Adrenal gland (tissue), 12 donors: ENCODE data around the gene CFAP298. TPM values are rescaled to one million over a fixed set of nuclear protein-coding genes. Genes with fewer than 3 reads are reported as not detected.

ENCODE experiments used
- DNase-seq, 7 donors: peaks; one replicate each; pipeline ENCODE4 v3.0.0-alpha.2; 2019 to 2020
- H3K27ac ChIP-seq, 5 donors: fragments of 200-600 bp; sonication (generic) in 4 of 5; 1 replicate in 3 of 5; 2 replicates in 2 of 5; pipeline versions ENCODE4 v1.5.1 to v1.8.0; 2016 to 2020; ENCODE audit warnings: mild to moderate bottlenecking in 1 of 5
- H3K27me3 ChIP-seq: fragments of 200-600 bp; 2 replicates; pipeline ENCODE4 v1.8.0; 2021
- H3K36me3 ChIP-seq, 2 donors: fragments of 200-600 bp; replicated peaks in 1 of 2; 1 replicate in 1 of 2; 2 replicates in 1 of 2; pipeline versions ENCODE4 v1.5.1 to v1.8.0; 2018 to 2022
- H3K4me1 ChIP-seq, 2 donors: fragments of 200-600 bp; replicated peaks in 1 of 2; 1 replicate in 1 of 2; 2 replicates in 1 of 2; pipeline versions ENCODE4 v1.5.1 to v1.8.0; 2018 to 2021
- H3K4me3 ChIP-seq, 4 donors: fragments of 200-600 bp; sonication (generic) in 3 of 4; one replicate each; pipeline ENCODE4 v1.5.1; 2016 to 2018
- H3K9me3 ChIP-seq, 3 donors: fragments of 200-600 bp; sonication (generic) in 1 of 3; replicated peaks in 1 of 3; 1 replicate in 2 of 3; 2 replicates in 1 of 3; pipeline versions ENCODE4 v1.5.1 to v1.8.0; 2016 to 2021
- CTCF ChIP-seq, 6 experiments: fragments of 450-650 bp in 4 of 6; fragments of 200-600 bp in 2 of 6; sonication (generic) in 1 of 6; IDR thresholded peaks; 1 replicate in 5 of 6; 2 replicates in 1 of 6; pipeline versions ENCODE4 v1.5.1 to v1.8.0; 2016 to 2021; ENCODE audit warnings: antibody characterized with exemption in 6 of 6, mild to moderate bottlenecking in 2 of 6, moderate library complexity in 1 of 6
- POLR2A ChIP-seq, 2 donors: fragments of 450-650 bp; IDR thresholded peaks; one replicate each; pipeline ENCODE4 v1.6.1; 2017; ENCODE audit warnings: antibody characterized with exemption in 2 of 2, mild to moderate bottlenecking in 2 of 2, moderate library complexity in 1 of 2
- WGBS, 4 donors: extraction: QIAGEN DNeasy Blood & Tissue Kit in 2 of 4; methylation state at CpG; one replicate each; pipeline versions ENCODE4 v1.1.5 to v1.1.7; 2013 to 2017; 5-methylcytosine and 5-hydroxymethylcytosine counted together
- intact Hi-C, 2 donors: fragments of 100-400 bp; cut with DNase I; formaldehyde crosslinking; loops; one replicate each; pipeline versions ENCODE4 v1.14.1 to v1.15.0; 2022 to 2023
- polyA plus RNA-seq, 3 donors: library from polyadenylated mRNA; stranded (reverse); fragments of 200-250 nt in 2 of 3; fragments of 350-450 nt in 1 of 3; fragmentation: Illumina TruSeq in 1 of 3; extraction: RNeasy Lipid Tissue Mini Kit (QIAGEN cat#74804) in 1 of 3; gene quantifications; one replicate each; pipeline ENCODE4 v1.2.3, GENCODE V29; 2013 to 2014
- total RNA-seq, 9 donors: library from RNA; depleted of rRNA in 4 of 9; stranded (reverse); fragments of >200 nt in 4 of 9; fragments of 120-200 nt in 1 of 9; fragmentation: NEBNext Ultra II Directional in 1 of 9; extraction: Animal tissue kit (Norgen Biotek cat#: 25700) in 1 of 9; gene quantifications; one replicate each; pipeline versions ENCODE4 v1.1.0 to v1.2.4, GENCODE V29; 2013 to 2023
- donor health status: healthy with polysubstance abuse.
- donor health status: Bipolar disorder and iron deficiency.
- donor health status: DM: yes; HTN: yes; CAD: no.
- donor health status: DM: no; HTN: no; CAD: no.
- donor health status: DM: no; HTN: no; CAD: no.
- donor health status: DM: yes; HTN: yes; CAD: no.

The CFAP298 gene
- total and polyA plus RNA-seq, 12 donors, result 20.3 to 101 (median 36.8) TPM

GRCh38 chr21:32603131-32603530, 9.0 kb downstream of the CFAP298 start:
- Histone ChIP-seq H3K4me1 (no peaks in the 10 kb centered on the region), H3K27ac (no peak overlapping the region), H3K4me3 (no peak overlapping the region), H3K36me3 (peaks cover 0 to 74% of the 10 kb centered on the region in 2 donors), H3K27me3 (no peaks in the 10 kb centered on the region), H3K9me3 (no peaks in the 10 kb centered on the region)
- no peak for TF ChIP-seq POLR2A (IDR thresholded peaks at IDR 0.05)
- no peak for TF ChIP-seq CTCF (IDR thresholded peaks at IDR 0.05)
- WGBS, 4 donors, result 80 to 86% (median 83%) methylated on average over 8 of the region's 8 CpGs
- intact Hi-C loops, result loop anchor here in 1 of 2 donors (5.0 kb wide), 1 partner anchor 206 kb away; no protein-coding TSS in a partner anchor
- no peak for DNase-seq

GRCh38 chr21:32602099-32602498, 10.1 kb downstream of the CFAP298 start:
- Histone ChIP-seq H3K27me3 (no peaks in the 10 kb centered on the region), H3K9me3 (no peaks in the 10 kb centered on the region), H3K36me3 (peaks cover 0 to 69% of the 10 kb centered on the region in 2 donors), H3K4me3 (no peak overlapping the region), H3K27ac (no peak overlapping the region), H3K4me1 (no peaks in the 10 kb centered on the region)
- 92 to 98% (median 93%) methylated on average over 5 to 6 of the region's 6 CpGs for WGBS, 4 donors
- intact Hi-C loops, result loop anchor here in 1 of 2 donors (5.0 kb wide), 1 partner anchor 205 kb away; no protein-coding TSS in a partner anchor
- no peak for DNase-seq
- TF ChIP-seq POLR2A (IDR thresholded peaks at IDR 0.05) (no peak), CTCF (IDR thresholded peaks at IDR 0.05) (no peak)

- H3K4me3 ChIP-seq, result no peak overlapping the region
- H3K36me3 ChIP-seq, result peaks cover 0 to 43% of the 10 kb centered on the region in 2 donors
- intact Hi-C loops, result loop anchor here in 1 of 2 donors (10.0 kb wide), 1 partner anchor 195 kb away; no protein-coding TSS in a partner anchor
- no peak overlapping the region for H3K27ac ChIP-seq
- H3K4me1 ChIP-seq, result no peaks in the 10 kb centered on the region
- TF ChIP-seq CTCF (IDR thresholded peaks at IDR 0.05) (no peak), POLR2A (IDR thresholded peaks at IDR 0.05) (no peak)
- H3K27me3 ChIP-seq, result no peaks in the 10 kb centered on the region
- H3K9me3 ChIP-seq, result no peaks in the 10 kb centered on the region
- 59 to 74% (median 70%) methylated on average over 4 to 8 of the region's 8 CpGs for WGBS, 4 donors
- peak in 5 of 7 donors; percentile 24 to 58 (median 41) for DNase-seq
Observed at GRCh38 chr21:32599526-32599925, 12.7 kb downstream of the CFAP298 start.

GRCh38 chr21:32599091-32599490, 13.1 kb downstream of the CFAP298 start:
- no peak for DNase-seq
- no peaks in the 10 kb centered on the region for H3K4me1 ChIP-seq
- TF ChIP-seq POLR2A (IDR thresholded peaks at IDR 0.05) (no peak), CTCF (IDR thresholded peaks at IDR 0.05) (no peak)
- H3K4me3 ChIP-seq, result no peak overlapping the region
- peaks cover 0 to 39% of the 10 kb centered on the region in 2 donors for H3K36me3 ChIP-seq
- 64 to 85% (median 75%) methylated on average over 5 of the region's 5 CpGs for WGBS, 4 donors
- no peak overlapping the region for H3K27ac ChIP-seq
- intact Hi-C loops, result loop anchor here in 1 of 2 donors (10.0 kb wide), 1 partner anchor 194 kb away; no protein-coding TSS in a partner anchor
- H3K9me3 ChIP-seq, result no peaks in the 10 kb centered on the region
- H3K27me3 ChIP-seq, result no peaks in the 10 kb centered on the region
